Right lobe of liver (tissue), 4 donors: ENCODE results near the gene CCDC136.

Source experiments
- CTCF ChIP-seq, 4 donors: fragments of 200-600 bp in 3 of 4; fragments of 450-650 bp in 1 of 4; IDR thresholded peaks; one replicate each; pipeline versions ENCODE4 v1.5.1 to v1.8.0; 2016 to 2022; ENCODE audit warnings: antibody characterized with exemption in 4 of 4, mild to moderate bottlenecking in 2 of 4
- POLR2A ChIP-seq: fragments of 450-650 bp; IDR thresholded peaks from one replicate; pipeline ENCODE4 v1.6.1; 2017; ENCODE audit warnings: antibody characterized with exemption, mild to moderate bottlenecking
- donor health status: DM: no; HTN: no; CAD: no.
- donor health status: DM: no; HTN: no; CAD: no.
- donor health status: DM: no; HTN: yes; CAD: no.

GRCh38 chr7:128871050-128871449, 79.3 kb downstream of the CCDC136 start:
- no peak for TF ChIP-seq POLR2A
- TF ChIP-seq CTCF (IDR thresholded peaks at IDR 0.05), result no peak
